Measurements from ENCODE around the gene SH3BGRL3.
"Not testable (repeated sequence)": the region's sequence is repeated elsewhere in the genome, so short reads cannot be mapped to it uniquely, and the experiment has no call there.

DNA sequence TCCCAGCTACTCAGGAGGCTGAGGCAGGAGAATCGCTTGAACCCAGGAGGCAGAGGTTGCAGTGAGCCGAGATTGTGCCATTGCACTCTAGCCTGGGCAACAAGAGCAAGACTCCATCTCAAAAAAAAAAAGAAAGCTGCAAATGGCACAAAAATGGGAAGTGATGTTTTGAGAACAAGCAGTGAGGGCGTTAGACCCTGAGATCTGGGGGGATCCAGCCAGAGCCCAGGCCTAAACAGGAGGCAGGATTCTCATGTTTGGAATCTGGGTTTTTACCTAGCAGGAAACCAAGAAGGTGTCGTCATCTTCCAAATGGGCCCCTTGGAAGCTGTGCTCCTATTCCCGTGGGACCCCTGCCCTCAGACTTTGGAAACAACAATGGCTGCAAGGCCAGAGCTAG is 12.8 kb downstream of the SH3BGRL3 start:
- TF ChIP-seq EZH2 (IDR thresholded peaks at IDR 0.05); POLR2AphosphoS5 (IDR thresholded peaks at IDR 0.05; ENCODE audit: borderline replicate concordance, low read depth, low read length): not testable (repeated sequence)

Measured in SK-N-MC (cell line).